ENCODE data around the gene SLC39A6.
"Not testable (repeated sequence)": the region's sequence is repeated elsewhere in the genome, so short reads cannot be mapped to it uniquely, and the experiment has no call there.

Gene SLC39A6

DNA sequence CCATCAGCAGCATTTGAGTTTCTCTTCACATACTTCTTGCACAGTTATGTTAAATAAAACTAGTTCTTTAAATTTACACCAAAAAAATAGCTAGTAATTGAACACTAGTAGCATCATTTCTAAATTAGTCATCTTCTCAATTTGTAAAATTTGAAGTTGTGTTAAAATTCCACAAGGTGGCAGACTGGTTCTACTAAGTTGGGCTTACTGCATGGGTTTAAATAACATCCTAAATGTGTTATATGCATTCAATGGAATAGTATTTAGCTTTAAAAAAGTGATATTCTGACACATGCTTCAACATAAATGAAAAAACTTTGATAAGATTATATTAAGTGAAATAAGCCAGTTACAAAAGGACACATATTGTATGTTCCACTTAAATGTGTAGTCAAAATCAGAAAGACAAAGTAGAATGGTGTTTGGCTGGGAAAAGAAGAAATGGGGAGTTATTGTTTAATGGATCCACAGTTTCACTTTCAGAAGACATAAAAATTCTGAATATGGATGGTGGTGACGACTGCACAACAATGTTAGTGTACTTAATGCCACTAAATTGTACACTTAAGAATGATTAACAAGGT lies 33.1 kb downstream of the SLC39A6 start:
- no peak for DNase-seq

DNA sequence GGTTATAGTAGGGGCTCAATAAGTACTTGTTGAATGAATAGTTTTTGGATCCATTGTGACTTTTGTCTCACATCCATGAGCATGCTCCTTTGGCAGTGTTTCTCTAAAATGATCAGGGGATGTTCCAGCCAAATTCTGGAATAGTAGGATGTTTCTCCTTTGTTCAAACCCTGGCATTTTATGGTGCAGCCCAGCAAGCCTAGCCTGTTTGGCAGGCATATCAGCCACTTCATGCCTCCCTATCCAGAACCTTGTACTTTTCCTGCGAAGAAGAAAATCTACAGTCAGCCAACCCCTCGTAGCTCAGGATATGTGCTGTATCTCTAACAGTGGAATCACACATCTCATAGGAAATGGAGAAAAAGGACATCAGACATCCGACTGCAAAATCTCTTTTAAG lies 34.7 kb downstream of the SLC39A6 start:
- no peak for DNase-seq

DNA sequence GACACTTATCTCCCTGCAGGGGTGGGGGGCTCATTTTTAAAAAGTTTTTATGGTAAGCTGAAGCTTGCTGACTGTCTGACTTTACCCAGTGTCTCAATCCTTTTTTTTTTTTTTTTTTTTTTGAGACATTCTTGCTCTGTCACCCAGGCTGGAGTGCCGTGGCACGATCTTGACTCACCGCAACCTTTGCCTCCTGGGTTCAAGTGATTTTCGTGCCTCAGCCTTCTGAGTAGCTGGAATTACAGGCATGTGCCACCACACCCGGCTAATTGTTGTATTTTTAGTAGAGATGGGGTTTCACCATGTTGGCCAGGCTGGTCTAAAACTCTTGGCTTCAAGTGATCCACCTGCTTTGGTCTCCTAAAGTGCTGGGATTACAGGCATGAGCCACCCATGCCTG lies 37.0 kb downstream of the SLC39A6 start:
- not testable (repeated sequence) for DNase-seq

DNA sequence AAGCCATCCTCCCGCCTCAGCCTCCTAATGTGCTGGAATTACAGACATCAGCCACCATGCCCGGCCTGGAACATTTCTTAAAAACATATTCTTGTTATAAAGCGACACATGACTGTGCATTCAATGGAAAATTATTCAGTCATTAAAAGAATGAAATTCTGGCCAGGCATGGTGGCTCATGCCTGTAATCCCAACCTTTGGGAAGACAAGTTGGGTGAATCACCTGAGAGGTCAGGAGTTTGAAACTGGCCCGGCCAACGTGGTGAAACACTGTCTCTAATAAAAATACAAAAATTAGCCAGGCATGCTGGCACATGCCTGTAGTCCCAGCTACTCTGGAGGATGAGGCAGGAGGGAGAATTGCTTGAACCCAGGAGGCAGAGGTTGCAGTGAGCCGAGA lies 40.1 kb downstream of the SLC39A6 start:
- DNase-seq = no peak

GRCh38 chr18:36088256-36088655 lies 40.9 kb downstream of the SLC39A6 start:
- DNase-seq = no peak

DNA sequence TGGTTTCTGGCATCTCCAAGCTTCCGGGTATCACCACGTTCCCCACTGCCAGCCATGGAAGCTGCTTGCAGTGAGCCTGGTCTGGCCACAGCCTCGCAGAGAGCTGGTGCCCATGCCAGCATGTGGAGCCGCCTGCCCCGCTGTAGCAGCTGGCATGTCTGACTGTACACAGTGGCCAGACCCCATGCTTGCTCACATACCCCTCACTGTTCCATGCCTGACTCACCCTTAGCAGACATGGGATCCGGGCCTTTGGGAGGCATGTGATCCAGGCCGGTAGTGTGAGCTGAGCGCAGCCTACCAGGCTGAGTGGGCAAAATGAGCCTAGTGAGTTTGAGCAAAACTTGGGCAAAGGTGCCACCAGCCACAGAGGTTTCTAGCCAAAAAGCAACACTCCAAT lies 43.0 kb downstream of the SLC39A6 start:
- no peak for DNase-seq

DNA sequence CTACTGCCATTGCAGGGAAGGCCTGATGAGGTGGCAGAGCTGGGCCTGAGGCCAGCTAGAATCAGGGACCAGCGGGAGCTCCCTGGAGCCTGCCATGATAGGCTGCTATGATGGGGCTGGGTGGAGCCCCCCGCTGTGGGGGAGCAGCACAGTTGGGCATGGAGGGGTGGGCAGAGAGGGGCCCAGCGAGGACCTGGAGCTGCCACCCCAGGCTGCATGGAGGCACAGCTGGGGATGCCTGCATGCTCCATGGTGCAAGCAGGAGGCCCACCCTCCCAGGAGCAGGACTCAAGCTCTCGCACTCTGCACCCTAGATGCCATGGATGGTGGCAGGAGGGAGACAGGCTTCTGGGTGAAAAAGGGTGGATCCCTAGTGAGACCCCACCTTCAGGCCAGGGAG lies 43.9 kb downstream of the SLC39A6 start:
- no peak for DNase-seq

- DNase-seq = no peak
These were observed 45.4 kb downstream of the SLC39A6 start for GRCh38 chr18:36083729-36084128.

- not testable (repeated sequence) for DNase-seq
These were observed 48.0 kb downstream of the SLC39A6 start for GRCh38 chr18:36081118-36081517.

- DNase-seq = no peak
These were observed 50.2 kb downstream of the SLC39A6 start for GRCh38 chr18:36078751-36079529.

DNA sequence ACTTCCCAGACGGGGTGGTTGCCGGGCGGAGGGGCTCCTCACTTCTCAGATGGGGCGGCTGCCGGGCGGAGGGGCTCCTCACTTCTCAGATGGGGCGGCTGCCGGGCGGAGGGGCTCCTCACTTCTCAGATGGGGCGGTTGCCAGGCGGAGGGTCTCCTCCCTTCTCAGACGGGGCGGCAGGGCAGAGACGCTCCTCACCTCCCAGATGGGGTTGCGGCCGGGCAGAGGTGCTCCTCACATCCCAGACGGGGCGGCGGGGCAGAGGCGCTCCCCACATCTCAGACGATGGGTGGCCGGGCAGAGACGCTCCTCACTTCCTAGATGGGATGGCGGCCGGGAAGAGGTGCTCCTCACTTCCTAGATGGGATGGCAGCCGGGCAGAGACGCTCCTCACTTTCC lies 51.4 kb downstream of the SLC39A6 start:
- not testable (repeated sequence) for DNase-seq

- DNase-seq = no peak
These were observed 53.1 kb downstream of the SLC39A6 start for GRCh38 chr18:36075862-36076587.

DNA sequence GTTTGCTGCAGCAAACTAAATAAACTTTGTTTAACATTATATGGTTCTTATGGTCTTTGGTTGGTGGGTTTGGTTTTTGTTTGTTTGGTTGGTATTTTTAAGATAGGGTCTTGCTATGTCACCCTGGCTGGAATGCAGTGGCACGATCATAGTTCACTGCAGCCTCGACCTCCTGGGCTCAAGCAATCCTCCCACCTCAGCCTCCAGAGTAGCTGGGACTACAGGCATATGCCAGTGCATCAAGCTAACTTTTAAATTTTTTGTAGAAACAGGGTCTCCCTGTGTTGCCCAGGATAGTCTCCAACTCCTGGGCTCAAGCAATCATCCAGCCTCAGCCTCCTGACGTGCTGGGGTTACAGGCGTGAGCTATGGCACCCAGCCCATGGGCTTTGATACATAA lies 54.7 kb downstream of the SLC39A6 start:
- no peak for DNase-seq

GRCh38 chr18:36073676-36074075 lies 55.5 kb downstream of the SLC39A6 start:
- DNase-seq = no peak

DNA sequence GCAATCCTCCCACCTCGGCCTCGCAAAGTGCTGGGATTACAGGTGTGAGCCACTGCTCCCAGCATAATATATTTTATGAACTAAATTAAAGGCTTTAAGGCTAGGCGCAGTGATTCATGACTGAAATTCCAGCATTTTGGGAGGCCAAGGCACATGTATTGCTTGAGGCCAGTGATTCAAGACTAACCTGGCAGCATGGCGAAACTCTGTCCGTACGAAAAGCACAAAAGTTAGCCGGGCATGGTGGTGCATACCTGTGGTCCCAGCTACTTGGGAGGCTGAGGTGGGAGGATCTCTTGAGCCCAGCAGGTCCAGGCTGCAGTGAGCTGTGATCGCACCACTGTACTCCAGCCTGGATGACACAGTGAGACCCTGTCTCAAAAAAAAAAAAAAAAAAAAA lies 56.7 kb downstream of the SLC39A6 start:
- not testable (repeated sequence) for DNase-seq

DNA sequence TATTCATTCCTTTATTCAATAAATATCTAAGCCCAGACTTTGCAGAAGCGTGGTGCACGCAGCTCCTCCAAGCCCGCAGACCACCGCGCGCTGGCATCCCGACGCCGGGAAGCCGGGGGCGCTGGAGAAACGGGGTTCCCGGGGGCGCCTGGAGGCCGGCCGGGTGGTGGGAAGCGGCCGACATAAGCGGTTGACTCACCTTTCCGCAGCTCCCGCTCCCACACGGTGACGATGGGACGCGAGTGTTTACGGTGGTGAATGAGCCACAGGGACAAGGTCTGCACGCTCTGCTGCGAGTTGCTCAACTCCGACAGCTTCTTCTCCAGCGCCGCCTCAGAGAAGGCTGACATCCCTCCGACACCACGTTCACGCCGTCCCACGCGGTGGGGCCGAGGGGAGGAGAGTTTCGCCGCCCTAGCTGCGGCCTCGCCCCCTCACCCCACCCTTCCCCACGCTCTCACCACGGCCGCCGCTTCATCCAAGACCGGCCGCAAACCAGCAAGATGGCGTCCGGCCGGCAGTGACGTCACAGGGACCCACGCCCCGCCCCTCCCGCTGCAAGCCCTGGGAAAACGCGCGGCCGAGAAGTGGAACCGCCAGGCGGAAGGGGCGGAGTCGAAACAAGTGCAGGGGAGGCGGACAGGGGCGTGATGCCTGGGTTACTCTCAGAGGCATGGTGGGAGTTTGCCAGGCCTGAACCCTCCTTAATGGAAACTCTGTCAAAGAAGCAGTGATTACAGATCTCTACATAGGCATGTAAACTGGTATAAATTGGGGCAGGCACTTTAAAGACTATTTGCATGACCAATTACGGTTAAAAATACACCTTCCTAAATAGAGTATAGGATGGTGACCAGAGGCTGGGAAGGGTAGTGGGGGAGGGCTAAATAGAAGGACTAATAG lies 61.8 kb downstream of the SLC39A6 start, which contains the start of gene RPRD1A:
Gene RPRD1A, minus strand, starts transcription at position 505 of the 903 bp plus-strand sequence. Its CDS starts 155 bp downstream, at position 350.
- DNase-seq = peak; percentile 98 to 99

GRCh38 chr18:36066686-36067054 lies 62.5 kb downstream of the SLC39A6 start:
- no peak for DNase-seq

GRCh38 chr18:36066001-36066400 lies 63.1 kb downstream of the SLC39A6 start:
- DNase-seq = no peak

DNA sequence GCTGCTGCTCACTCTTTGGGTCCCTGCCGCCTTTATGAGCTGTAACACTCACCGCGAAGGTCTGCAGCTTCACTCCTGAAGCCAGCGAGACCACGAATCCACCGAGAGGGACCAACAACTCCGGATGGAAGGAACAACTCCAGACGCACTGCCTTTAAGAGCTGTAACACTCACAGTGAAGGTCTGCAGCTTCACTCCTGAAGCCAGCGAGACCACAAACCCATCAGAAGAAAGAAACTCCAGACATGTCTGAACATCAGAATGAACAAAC lies 64.4 kb downstream of the SLC39A6 start:
- DNase-seq = not testable (repeated sequence)

DNA sequence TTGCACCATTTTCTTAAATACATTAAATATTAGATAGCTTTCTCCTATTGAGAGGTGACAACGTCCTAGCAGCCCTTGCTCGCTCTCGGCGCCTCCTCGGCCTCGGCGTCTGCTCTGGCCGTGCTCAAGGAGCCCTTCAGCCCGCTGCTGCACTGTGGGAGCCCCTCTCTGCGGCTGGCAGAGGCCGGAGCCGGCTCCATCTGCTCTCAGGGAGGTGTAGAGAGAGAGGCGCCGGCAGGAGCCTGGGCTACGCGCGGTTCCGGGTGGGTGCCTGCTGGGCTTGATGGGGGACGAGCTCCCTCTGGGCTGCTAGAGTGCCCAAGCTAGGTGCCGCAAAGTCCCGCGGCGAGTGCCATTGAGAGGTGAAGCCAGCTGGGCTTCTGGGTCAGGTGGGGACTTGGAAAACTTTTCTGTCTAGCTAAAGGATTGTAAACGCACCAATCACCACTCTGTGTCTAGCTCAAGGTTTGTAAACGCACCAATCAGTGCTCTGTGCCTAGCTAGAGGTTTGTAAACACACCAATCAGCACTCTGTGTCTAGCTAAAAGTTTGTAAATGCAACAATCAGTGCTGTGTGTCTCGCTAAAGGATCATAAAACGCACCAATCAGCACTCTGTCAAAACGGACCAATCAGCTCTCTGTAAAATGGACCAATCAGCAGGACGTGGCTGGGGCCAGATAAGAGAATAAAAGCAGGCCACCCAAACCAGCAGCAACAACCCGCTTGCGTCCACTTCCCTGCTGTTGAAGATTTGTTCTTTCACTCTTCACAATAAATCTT lies 64.9 kb downstream of the SLC39A6 start:
- DNase-seq = no peak

GRCh38 chr18:36058674-36059073 lies 70.5 kb downstream of the SLC39A6 start:
- DNase-seq = no peak
